Mesenchymal stem cell (in vitro differentiated cells and primary cell): Measurements from ENCODE around the gene LRCH4.
A peak's percentile ranks its signal among the peaks of the same experiment; 100 is the strongest.

ENCODE experiments used
- DNase-seq: peaks from one replicate; pipeline ENCODE4 v3.0.0-alpha.2; 2013
- H2AFZ ChIP-seq: one replicate; pipeline ENCODE4 v1.6.1; 2013; ENCODE audit warnings: low read depth, mild to moderate bottlenecking, control low read depth, inconsistent platforms, low read length, moderate library complexity
- H2AK5ac ChIP-seq: 2 replicates; pipeline ENCODE4 v1.6.1; 2013; ENCODE audit warnings: low read length, moderate library complexity, mild to moderate bottlenecking, inconsistent platforms; ENCODE audit not compliant: severe bottlenecking
- H2BK120ac ChIP-seq: one replicate; pipeline ENCODE4 v1.6.1; 2013; ENCODE audit warnings: low read depth, mild to moderate bottlenecking, inconsistent platforms, low read length, moderate library complexity
- H2BK12ac ChIP-seq, 2 experiments: one replicate each; pipeline ENCODE4 v1.6.1; 2013; ENCODE audit warnings: inconsistent platforms in 2 of 2, low read length in 2 of 2, mild to moderate bottlenecking in 2 of 2, moderate library complexity in 2 of 2, control low read depth in 1 of 2
- H2BK15ac ChIP-seq: one replicate; pipeline ENCODE4 v1.6.1; 2013; ENCODE audit warnings: mild to moderate bottlenecking, low read depth, inconsistent platforms; ENCODE audit not compliant: poor library complexity, severe bottlenecking
- H2BK5ac ChIP-seq: 2 replicates; pipeline ENCODE4 v1.6.1; 2013; ENCODE audit warnings: low read depth, mild to moderate bottlenecking, low read length, control low read depth, inconsistent platforms; ENCODE audit not compliant: poor library complexity, severe bottlenecking
- H3K14ac ChIP-seq, 2 experiments: one replicate each; pipeline ENCODE4 v1.6.1; 2013; ENCODE audit warnings: inconsistent platforms in 2 of 2, low read length in 2 of 2, control low read depth in 1 of 2, mild to moderate bottlenecking in 1 of 2, moderate library complexity in 1 of 2
- H3K18ac ChIP-seq, 2 experiments: one replicate each; pipeline ENCODE4 v1.6.1; 2013; ENCODE audit warnings: inconsistent platforms in 2 of 2, low read length in 2 of 2, control low read depth in 1 of 2, low read depth in 1 of 2, mild to moderate bottlenecking in 1 of 2
- H3K23ac ChIP-seq, 2 experiments: one replicate each; pipeline ENCODE4 v1.6.1; 2013; ENCODE audit warnings: inconsistent platforms in 2 of 2, low read length in 2 of 2, mild to moderate bottlenecking in 2 of 2, moderate library complexity in 2 of 2, control low read depth in 1 of 2
- H3K27ac ChIP-seq: 2 replicates; pipeline ENCODE4 v1.5.1; 2013; ENCODE audit warnings: mild to moderate bottlenecking, moderate library complexity, low read length, control low read depth, inconsistent platforms; ENCODE audit not compliant: poor library complexity, severe bottlenecking
- H3K27me3 ChIP-seq, 2 experiments: 2 replicates each; pipeline versions ENCODE4 v1.6.1 to v1.7.0; 2013; ENCODE audit warnings: low read length in 2 of 2, mild to moderate bottlenecking in 2 of 2, moderate library complexity in 2 of 2, control low read depth in 1 of 2, inconsistent platforms in 1 of 2; ENCODE audit not compliant: control insufficient read depth in 1 of 2, insufficient read depth in 1 of 2
- H3K36me3 ChIP-seq, 2 experiments: 2 replicates each; pipeline versions ENCODE4 v1.6.1 to v1.7.0; 2013; ENCODE audit warnings: low read length in 2 of 2, control low read depth in 1 of 2, inconsistent platforms in 1 of 2, low read depth in 1 of 2, mild to moderate bottlenecking in 1 of 2; ENCODE audit not compliant: insufficient read depth in 2 of 2, control insufficient read depth in 1 of 2
- H3K4ac ChIP-seq, 2 experiments: one replicate each; pipeline ENCODE4 v1.6.1; 2013; ENCODE audit warnings: inconsistent platforms in 2 of 2, low read length in 2 of 2, mild to moderate bottlenecking in 2 of 2, moderate library complexity in 2 of 2, control low read depth in 1 of 2, low read depth in 1 of 2
- H3K4me1 ChIP-seq: 2 replicates; pipeline ENCODE4 v1.6.1; 2013; ENCODE audit warnings: low read depth, low read length, control low read depth; ENCODE audit not compliant: control insufficient read depth, insufficient read depth
- H3K4me2 ChIP-seq: 2 replicates; pipeline ENCODE4 v1.6.1; 2013; ENCODE audit warnings: low read length, mild to moderate bottlenecking, inconsistent platforms; ENCODE audit not compliant: poor library complexity, severe bottlenecking
- H3K4me3 ChIP-seq, 2 experiments: 2 replicates each; pipeline versions ENCODE4 v1.5.1 to v1.7.0; 2013; ENCODE audit warnings: low read length in 2 of 2, mild to moderate bottlenecking in 2 of 2, control low read depth in 1 of 2, low read depth in 1 of 2; ENCODE audit not compliant: insufficient read depth in 1 of 2
- H3K79me1 ChIP-seq: replicated peaks from 2 replicates; pipeline ENCODE4 v1.6.1; 2013; ENCODE audit warnings: mild to moderate bottlenecking, control low read depth, low read length, inconsistent platforms; ENCODE audit not compliant: poor library complexity, severe bottlenecking
- H3K9ac ChIP-seq: 2 replicates; pipeline ENCODE4 v1.7.0; 2013; ENCODE audit warnings: mild to moderate bottlenecking, low read length, moderate library complexity
- H3K9me3 ChIP-seq: 2 replicates; pipeline ENCODE4 v1.7.0; 2013; ENCODE audit warnings: mild to moderate bottlenecking, low read length; ENCODE audit not compliant: control insufficient read depth
- H4K8ac ChIP-seq: one replicate; pipeline ENCODE4 v1.6.1; 2013; ENCODE audit warnings: inconsistent platforms, mild to moderate bottlenecking, low read length, moderate library complexity
- H4K91ac ChIP-seq: one replicate; pipeline ENCODE4 v1.6.1; 2013; ENCODE audit warnings: mild to moderate bottlenecking, low read length, inconsistent platforms
- WGBS: methylation state at CpG from one replicate; pipeline ENCODE4 v1.1.7; 2013; ENCODE audit warnings: mixed read lengths; 5-methylcytosine and 5-hydroxymethylcytosine counted together

The LRCH4 gene

DNA sequence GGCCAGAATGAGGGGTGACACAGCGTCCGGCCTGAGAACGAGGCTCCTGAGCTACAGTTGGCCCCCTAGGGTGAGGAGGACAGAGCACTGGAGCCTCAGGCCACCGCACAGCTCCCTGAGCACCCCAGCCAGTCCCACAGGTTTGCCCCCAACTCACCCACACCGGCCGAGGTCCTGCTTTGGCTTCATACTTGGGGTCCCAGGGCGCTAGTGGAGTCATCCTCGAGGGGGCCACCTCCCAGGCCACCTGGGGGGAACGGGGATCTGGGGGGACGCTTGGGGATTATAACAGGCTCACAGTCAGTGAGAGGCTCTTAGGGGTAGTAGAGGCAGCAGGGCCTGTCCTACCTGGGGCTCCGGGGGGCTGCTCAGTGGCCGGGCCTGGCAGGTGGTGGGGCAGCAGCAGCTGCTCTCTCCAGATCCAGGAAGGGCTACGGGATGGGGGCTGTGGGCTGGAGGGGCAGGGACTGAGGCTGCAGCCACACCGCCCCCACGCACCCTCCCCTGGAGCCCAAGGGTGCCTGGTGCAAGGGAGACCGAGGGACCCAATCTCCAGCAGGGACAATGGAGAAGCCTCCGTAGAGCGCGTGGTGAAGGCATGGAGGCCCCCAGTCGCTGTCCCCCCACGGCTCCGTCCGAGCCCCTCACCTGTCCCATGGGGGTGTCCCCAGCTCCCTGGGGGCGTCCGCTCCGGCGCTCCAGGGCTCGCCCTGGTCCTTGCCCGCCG is 12.8 kb downstream of the LRCH4 start:
- WGBS = 97% methylated on average over 30 of the region's 30 CpGs
- H3K14ac ChIP-seq = no peak overlapping the region
- no peak overlapping the region for H3K27ac ChIP-seq
- H3K23ac ChIP-seq = no peak overlapping the region
- no peak overlapping the region for H2BK5ac ChIP-seq
- no peak overlapping the region for H2BK120ac ChIP-seq
- no peak overlapping the region for H3K18ac ChIP-seq
- no peak overlapping the region for H3K9ac ChIP-seq
- H3K27me3 ChIP-seq = peaks cover 7 to 17% of the 10 kb centered on the region in 2 experiments
- H3K79me1 ChIP-seq = peaks cover 16% of the 10 kb centered on the region
- H3K9me3 ChIP-seq = no peaks in the 10 kb centered on the region
- H3K4me1 ChIP-seq = peaks cover 38% of the 10 kb centered on the region
- H2AFZ ChIP-seq = no peak overlapping the region
- peak overlapping the region; percentile 52 for H4K91ac ChIP-seq
- peaks cover 27 to 58% of the 10 kb centered on the region in 2 experiments for H3K36me3 ChIP-seq
- H3K4ac ChIP-seq = no peak overlapping the region
- H3K4me3 ChIP-seq = no peak overlapping the region
- H2BK12ac ChIP-seq = no peak overlapping the region
- H4K8ac ChIP-seq = no peak overlapping the region
- no peak overlapping the region for H2BK15ac ChIP-seq
- H2AK5ac ChIP-seq = no peak overlapping the region
- DNase-seq = no peak
- no peak overlapping the region for H3K4me2 ChIP-seq

DNA sequence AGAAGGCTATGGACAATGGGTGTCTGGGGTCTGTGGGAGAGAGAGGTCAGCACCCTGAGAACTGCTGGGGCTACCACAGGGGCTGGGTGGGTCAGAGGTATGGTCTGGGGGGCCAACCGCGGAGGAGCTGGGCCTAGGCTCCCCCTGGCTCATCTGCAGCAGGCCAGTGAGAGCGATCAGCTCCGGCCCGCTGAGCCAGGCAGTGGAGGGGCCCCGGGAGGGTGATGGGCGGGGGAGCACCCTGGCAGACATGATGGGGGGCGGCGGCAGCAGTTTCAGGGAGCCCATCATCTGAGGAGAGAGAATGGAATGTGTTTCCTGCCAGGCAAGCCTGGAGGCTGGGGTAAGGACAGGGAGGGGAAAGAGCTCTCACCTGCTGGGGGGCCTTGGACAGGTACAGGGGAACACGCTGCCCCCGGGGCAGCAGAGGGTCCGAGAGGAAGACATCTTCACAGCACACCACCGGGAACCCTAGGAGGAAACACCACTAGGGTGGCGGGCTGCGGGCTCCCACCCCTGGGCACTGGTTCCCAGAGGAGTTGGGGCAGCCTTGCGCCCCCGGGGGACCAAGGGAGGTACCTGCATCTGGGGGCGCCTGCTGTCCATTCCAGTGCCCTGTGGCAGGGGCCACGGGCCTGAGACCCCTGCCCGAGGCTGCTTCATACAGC is 13.5 kb downstream of the LRCH4 start:
- no peak overlapping the region for H3K4me2 ChIP-seq
- H2BK5ac ChIP-seq = no peak overlapping the region
- no peak overlapping the region for H2AFZ ChIP-seq
- H2BK15ac ChIP-seq = no peak overlapping the region
- H3K4ac ChIP-seq = no peak overlapping the region
- no peak overlapping the region for H3K9ac ChIP-seq
- H2BK120ac ChIP-seq = no peak overlapping the region
- peaks cover 7 to 17% of the 10 kb centered on the region in 2 experiments for H3K27me3 ChIP-seq
- H3K14ac ChIP-seq = no peak overlapping the region
- no peak overlapping the region for H3K23ac ChIP-seq
- no peak for DNase-seq
- H3K18ac ChIP-seq = no peak overlapping the region
- no peak overlapping the region for H4K91ac ChIP-seq
- peaks cover 11% of the 10 kb centered on the region for H3K79me1 ChIP-seq
- 90% methylated on average over 18 of the region's 20 CpGs for WGBS
- no peak overlapping the region for H3K27ac ChIP-seq
- no peaks in the 10 kb centered on the region for H3K9me3 ChIP-seq
- H4K8ac ChIP-seq = no peak overlapping the region
- H3K36me3 ChIP-seq = peaks cover 20 to 51% of the 10 kb centered on the region in 2 experiments
- no peak overlapping the region for H3K4me3 ChIP-seq
- H2AK5ac ChIP-seq = no peak overlapping the region
- no peak overlapping the region for H2BK12ac ChIP-seq
- peaks cover 42% of the 10 kb centered on the region for H3K4me1 ChIP-seq

DNA sequence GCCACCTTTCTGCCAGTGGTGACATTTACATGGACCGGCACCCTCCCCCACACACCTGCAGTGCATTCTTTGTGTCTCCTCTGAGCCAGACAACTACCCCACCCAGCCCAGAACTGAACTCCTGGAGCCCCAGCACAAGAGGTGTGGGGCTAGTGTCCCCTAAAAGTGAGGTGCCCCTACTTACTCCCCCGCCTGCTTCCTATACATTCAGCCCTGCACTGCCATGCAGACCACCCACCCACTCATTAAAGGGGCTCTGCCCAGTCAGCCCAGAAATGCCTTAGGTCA is 14.2 kb downstream of the LRCH4 start:
- peak overlapping the region; percentile 2 for H2BK120ac ChIP-seq
- WGBS = 97% methylated on average over 2 of the region's 2 CpGs

GRCh38 chr7:100570954-100571828 is 14.7 kb downstream of the LRCH4 start:
- no peak overlapping the region for H2BK12ac ChIP-seq
- H3K4me1 ChIP-seq = peaks cover 48% of the 10 kb centered on the region
- H2AK5ac ChIP-seq = no peak overlapping the region
- peaks cover 7 to 17% of the 10 kb centered on the region in 2 experiments for H3K27me3 ChIP-seq
- no peak overlapping the region for H3K18ac ChIP-seq
- H3K36me3 ChIP-seq = peaks cover 11 to 39% of the 10 kb centered on the region in 2 experiments
- peak; percentile 46 for DNase-seq
- no peak overlapping the region for H3K14ac ChIP-seq
- H3K9me3 ChIP-seq = no peaks in the 10 kb centered on the region
- peak overlapping the region; percentile 4 for H2BK15ac ChIP-seq
- H3K4ac ChIP-seq = no peak overlapping the region
- H4K91ac ChIP-seq = peak overlapping the region; percentile 44
- no peak overlapping the region for H2BK5ac ChIP-seq
- no peak overlapping the region for H3K23ac ChIP-seq
- H4K8ac ChIP-seq = no peak overlapping the region
- H2AFZ ChIP-seq = no peak overlapping the region
- no peak overlapping the region for H3K4me2 ChIP-seq
- peak overlapping the region; percentile 2 for H2BK120ac ChIP-seq
- WGBS = 64% methylated on average over 26 of the region's 26 CpGs
- peaks cover 7% of the 10 kb centered on the region for H3K79me1 ChIP-seq
- no peak overlapping the region for H3K4me3 ChIP-seq
- H3K27ac ChIP-seq = no peak overlapping the region
- H3K9ac ChIP-seq = no peak overlapping the region

More for the DNA sequence above, 14.2 kb downstream of the LRCH4 start:
- H4K91ac ChIP-seq = no peak overlapping the region
- no peak for DNase-seq
- H3K9ac ChIP-seq = no peak overlapping the region
- no peak overlapping the region for H2BK5ac ChIP-seq
- H3K79me1 ChIP-seq = peaks cover 9% of the 10 kb centered on the region
- no peak overlapping the region for H3K4ac ChIP-seq
- H3K4me2 ChIP-seq = no peak overlapping the region
- H4K8ac ChIP-seq = no peak overlapping the region
- no peak overlapping the region for H2BK15ac ChIP-seq
- no peaks in the 10 kb centered on the region for H3K9me3 ChIP-seq
- no peak overlapping the region for H3K23ac ChIP-seq
- H3K4me1 ChIP-seq = peaks cover 48% of the 10 kb centered on the region
- H2AK5ac ChIP-seq = no peak overlapping the region
- no peak overlapping the region for H3K4me3 ChIP-seq
- no peak overlapping the region for H3K18ac ChIP-seq
- peaks cover 17 to 45% of the 10 kb centered on the region in 2 experiments for H3K36me3 ChIP-seq
- no peak overlapping the region for H2BK12ac ChIP-seq
- H3K14ac ChIP-seq = no peak overlapping the region
- no peak overlapping the region for H3K27ac ChIP-seq
- H3K27me3 ChIP-seq = peaks cover 7 to 17% of the 10 kb centered on the region in 2 experiments
- no peak overlapping the region for H2AFZ ChIP-seq
